ENCODE measurements around the gene TBC1D5.
"Not testable (repeated sequence)": the region's sequence is repeated elsewhere in the genome, so short reads cannot be mapped to it uniquely, and the experiment has no call there.

TBC1D5 gene

DNA sequence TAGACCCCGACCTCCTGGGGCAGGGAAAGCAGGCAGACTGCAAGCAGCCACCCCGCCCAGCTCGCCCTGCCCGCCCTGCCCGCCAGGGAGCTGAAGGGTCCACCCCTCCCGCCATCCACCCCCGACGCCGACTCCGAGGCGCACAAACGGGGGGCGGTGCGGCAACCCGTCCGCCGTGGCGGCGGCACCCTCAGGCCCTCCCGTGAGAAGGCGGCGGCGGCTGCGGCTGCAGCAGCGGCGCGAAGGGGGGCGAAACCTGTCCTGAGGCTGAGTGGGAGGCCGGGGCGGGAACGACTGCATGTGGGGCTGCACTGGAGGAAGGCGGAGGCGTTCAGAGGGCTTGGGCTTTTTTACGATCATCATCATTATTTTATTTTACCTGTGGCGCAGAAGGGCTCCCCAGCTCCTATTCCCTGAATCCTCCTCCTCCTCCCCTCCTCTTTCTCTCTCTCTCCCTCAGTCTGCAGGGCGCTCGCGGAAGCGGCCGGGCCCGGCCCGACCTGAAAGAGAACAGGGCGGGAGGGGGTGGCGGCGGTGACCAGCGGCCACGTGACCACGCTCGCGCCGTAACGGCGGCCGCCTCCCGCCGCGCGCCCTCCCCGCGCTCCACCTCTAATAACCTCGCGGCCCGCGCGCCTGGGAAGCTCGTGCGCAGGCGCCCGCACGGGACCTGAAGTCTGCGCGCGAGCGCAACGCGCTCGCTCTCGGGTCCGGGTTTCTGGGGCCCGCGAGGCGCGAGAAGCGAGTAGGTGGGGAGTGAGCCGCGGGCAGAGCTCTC lies at the start of gene TBC1D5:
TSS of gene TBC1D5 (minus strand) at position 530 of the 778 bp plus-strand sequence. CDS start 234,061 bp downstream, outside the sequence.
- peak; percentile 92 to 93 for DNase-seq (ENCODE audit: extremely low read depth in 1 of 2, low read depth in 1 of 2)

GRCh38 chr3:17783426-17783825 lies 41.0 kb upstream of the TBC1D5 start:
- DNase-seq (ENCODE audit: extremely low read depth in 1 of 2, low read depth in 1 of 2): no peak

GRCh38 chr3:17782751-17783150 lies 40.3 kb upstream of the TBC1D5 start:
- no peak for DNase-seq (ENCODE audit: extremely low read depth in 1 of 2, low read depth in 1 of 2)

GRCh38 chr3:17780369-17780768 lies 37.9 kb upstream of the TBC1D5 start:
- DNase-seq (ENCODE audit: extremely low read depth in 1 of 2, low read depth in 1 of 2): not testable (repeated sequence)

DNA sequence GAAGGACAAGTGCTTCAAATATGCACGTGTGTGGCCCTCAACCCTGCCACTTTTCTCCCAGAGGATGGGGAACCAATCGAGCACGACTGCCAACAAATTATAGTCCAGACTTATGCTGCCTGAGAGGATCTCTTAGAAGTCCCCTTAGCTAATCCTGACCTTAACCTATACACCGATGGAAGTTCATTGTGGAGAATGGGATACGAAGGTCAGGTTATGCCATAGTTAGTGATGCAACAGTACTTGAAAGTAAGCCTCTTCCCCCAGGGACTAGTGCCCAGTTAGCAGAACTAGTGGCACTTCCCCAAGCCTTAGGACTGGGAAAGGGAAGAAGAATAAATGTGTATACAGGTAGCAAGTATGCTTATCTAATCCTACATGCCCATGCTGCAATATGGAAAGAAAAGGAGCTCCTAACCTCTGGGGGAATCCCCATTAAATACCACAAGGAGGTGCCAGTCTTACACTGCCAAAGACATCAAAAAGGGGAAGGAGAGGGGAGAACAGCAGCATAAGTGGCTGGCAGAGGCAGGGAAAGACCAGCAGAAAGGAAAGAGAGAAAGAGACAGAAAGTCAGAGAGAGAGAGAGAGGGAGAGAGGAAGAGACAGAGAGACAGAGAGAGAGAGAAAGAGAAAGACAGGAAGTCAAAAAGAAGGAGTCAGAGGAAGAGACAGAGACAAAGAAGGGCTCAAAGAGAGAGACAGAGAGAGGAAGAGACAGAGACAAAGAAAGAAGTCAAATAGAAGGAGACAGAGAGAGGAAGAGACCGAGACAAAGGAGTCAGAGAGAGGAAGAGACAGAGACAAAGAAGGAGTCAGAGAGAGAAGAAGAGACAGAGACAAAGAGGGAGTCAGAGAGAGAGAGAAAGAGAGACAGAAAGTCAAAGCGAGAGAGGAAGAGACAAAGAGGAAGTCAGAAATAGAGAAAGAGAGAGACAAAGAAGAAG lies 37.1 kb upstream of the TBC1D5 start:
- DNase-seq (ENCODE audit: extremely low read depth in 1 of 2, low read depth in 1 of 2): not testable (repeated sequence)

- DNase-seq (ENCODE audit: extremely low read depth in 1 of 2, low read depth in 1 of 2): not testable (repeated sequence)
These were observed 34.9 kb upstream of the TBC1D5 start for GRCh38 chr3:17777326-17777725.

DNA sequence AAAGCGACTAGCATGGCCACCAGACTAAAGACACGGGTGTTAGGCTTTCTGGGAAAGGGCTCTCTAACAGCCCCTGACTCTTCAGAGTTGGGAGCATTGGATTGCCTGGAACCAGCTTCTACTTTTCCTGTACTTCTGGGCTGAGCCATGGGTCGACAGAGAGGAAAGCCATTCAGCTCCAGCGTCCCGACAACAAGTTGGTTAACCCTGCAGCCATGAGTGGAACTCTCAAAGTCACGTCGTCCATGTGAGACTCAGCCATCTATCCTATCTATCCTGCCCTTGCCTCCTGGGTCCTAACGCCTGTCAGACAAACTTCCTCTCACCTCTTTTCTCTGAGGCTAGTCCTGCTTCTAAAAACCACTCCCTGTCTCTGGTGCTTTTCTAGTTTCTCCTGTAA lies 32.6 kb upstream of the TBC1D5 start:
- DNase-seq (ENCODE audit: extremely low read depth in 1 of 2, low read depth in 1 of 2): peak; percentile 4

DNA sequence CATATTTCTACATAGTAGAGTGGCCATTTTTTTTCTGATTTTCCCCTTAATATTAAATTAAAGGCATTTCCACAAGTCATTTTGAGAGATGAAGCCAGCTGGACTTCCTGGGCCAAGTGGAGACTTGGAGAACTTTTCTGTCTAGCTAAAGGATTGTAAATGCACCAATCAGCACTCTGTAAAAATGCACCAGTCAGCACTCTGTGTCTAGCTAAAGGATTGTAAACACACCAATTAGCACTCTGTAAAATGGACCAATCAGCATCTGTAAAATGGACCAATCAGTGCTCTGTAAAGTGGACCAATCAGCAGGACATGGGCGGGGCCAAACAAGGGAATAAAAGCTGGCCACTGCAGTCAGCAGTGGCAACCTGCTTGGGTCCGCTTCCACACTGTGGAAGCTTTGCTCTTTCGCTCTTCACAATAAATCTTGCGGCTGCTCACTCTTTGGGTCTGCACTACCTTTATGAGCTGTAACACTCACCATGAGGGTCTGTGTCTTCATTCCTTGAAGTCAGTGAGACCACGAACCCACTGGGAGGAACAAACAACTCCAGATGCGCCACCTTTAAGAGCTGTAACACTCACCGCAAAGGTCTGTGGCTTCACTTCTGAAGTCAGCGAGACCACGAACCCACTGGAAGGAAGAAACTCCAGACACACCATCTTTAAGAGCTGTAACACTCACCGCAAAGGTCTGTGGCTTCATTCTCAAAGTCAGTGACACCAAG lies 31.9 kb upstream of the TBC1D5 start:
- DNase-seq (ENCODE audit: extremely low read depth in 1 of 2, low read depth in 1 of 2): peak; percentile 40 to 70

- DNase-seq (ENCODE audit: extremely low read depth in 1 of 2, low read depth in 1 of 2): no peak
These were observed 30.1 kb upstream of the TBC1D5 start for GRCh38 chr3:17772556-17772955.

GRCh38 chr3:17771177-17772017 lies 29.0 kb upstream of the TBC1D5 start:
- no peak for DNase-seq (ENCODE audit: extremely low read depth in 1 of 2, low read depth in 1 of 2)

DNA sequence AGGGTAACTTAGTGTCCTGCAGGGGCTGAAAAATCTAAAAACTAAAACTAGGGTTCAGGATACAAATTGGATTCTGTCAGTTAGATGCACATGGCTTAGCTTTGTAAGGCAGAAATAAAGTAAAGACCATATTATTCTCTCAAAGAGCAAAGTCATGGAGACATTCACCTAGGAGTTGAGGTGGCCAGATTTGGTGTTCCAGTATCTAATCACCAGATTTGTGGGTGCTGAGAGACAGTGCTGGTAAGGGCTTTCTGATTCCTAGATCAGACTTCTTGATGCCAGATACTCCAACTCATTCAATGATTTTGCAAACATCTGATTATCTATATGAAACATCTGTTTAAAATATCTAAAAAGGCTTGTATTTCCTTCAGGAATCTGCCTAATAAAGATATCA lies 28.3 kb upstream of the TBC1D5 start:
- no peak for DNase-seq (ENCODE audit: extremely low read depth in 1 of 2, low read depth in 1 of 2)

GRCh38 chr3:17765819-17766472 lies 23.5 kb upstream of the TBC1D5 start:
- no peak for DNase-seq (ENCODE audit: extremely low read depth in 1 of 2, low read depth in 1 of 2)

- no peak for DNase-seq (ENCODE audit: extremely low read depth in 1 of 2, low read depth in 1 of 2)
These were observed 19.1 kb upstream of the TBC1D5 start for GRCh38 chr3:17761563-17761962.

DNA sequence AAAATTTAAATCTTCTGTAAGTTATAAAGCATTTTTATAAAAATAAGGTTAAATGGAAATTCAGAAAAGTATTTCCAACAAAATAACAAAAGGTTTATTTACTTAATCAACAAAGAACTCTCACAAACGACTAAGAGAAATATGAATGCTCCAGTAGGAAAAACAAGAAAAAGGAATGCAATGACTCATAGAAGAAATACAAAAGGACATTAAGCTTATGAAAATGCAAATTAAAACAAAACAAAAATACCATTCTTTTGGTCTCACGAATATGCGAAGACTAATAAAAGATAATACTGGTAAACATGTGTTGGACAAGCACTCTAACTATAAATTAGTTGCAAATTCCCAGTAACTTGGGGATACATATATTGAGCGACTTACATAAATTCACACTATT lies 17.5 kb upstream of the TBC1D5 start:
- DNase-seq (ENCODE audit: extremely low read depth in 1 of 2, low read depth in 1 of 2): no peak

DNA sequence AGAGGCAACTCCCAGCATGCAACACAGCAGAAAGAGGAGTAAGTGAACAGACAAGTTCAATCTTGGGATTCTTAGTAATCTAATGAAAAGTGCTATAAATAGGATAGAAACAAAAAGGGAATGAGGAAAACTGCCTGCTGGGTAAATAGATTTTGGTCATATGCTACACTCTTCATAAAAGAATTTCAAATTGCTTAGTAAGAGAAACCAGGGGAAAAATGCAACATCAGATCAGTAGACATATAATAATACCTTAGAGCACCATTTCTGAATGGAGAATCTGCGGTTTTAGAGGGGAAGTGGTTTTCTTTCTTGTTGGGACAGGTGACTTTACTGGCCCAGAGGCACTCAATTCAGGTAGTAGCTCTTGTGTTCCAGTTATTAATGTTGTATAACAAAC lies 13.4 kb upstream of the TBC1D5 start:
- no peak for DNase-seq (ENCODE audit: extremely low read depth in 1 of 2, low read depth in 1 of 2)

GRCh38 chr3:17753632-17753992 lies 11.2 kb upstream of the TBC1D5 start:
- no peak for DNase-seq (ENCODE audit: extremely low read depth in 1 of 2, low read depth in 1 of 2)

DNA sequence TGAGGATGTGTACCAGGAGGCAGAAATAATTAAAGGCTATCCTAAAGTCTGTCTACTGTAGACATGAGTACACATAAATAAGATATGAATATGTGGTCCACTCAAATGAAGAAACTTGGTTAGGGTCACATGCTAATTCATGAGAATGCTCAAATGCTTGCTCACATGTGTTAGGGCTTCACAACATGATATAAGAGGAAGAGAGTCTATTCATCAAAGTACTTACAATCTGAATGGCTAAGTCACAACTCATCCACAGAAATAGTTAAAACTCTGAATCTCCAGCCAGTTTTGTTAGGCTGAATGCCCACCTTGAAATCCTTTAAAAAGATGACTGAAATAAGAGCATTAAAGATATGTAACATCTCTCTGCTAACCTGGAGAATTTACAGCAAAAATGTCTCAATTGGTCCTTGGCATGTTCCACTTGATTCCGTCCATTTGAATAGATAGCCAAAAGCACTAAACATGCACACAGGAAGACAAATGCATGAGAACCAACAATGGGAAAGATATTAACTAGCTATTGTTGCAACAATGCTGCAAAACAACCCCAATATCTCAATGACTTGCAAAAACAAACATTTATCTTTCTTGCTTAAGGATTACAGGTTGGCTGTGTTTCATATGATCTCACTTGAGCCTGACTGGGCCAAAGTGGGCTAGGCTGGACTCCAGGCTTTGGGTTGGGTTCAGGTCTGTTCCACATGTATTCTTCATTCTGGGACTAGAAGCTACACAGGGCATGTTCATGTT lies 10.6 kb upstream of the TBC1D5 start:
- DNase-seq (ENCODE audit: extremely low read depth in 1 of 2, low read depth in 1 of 2): no peak

GRCh38 chr3:17752436-17752835 lies 10.0 kb upstream of the TBC1D5 start:
- no peak for DNase-seq (ENCODE audit: extremely low read depth in 1 of 2, low read depth in 1 of 2)

GRCh38 chr3:17749705-17750293 lies 7.4 kb upstream of the TBC1D5 start:
- no peak for DNase-seq (ENCODE audit: extremely low read depth in 1 of 2, low read depth in 1 of 2)

Measured in stimulated activated CD8-positive, alpha-beta memory T cell treated with anti-CD3 and anti-CD28 coated beads, Interleukin-7, amount 100 ng/mL, for 48 hours (primary cell).